Fibroblast of skin of back (primary cell): ENCODE measurements around the gene HOXA7.
A peak's percentile ranks its signal among the peaks of the same experiment; 100 is the strongest.

ENCODE experiments used
- DNase-seq: peaks from one replicate; pipeline ENCODE4 v3.0.0-alpha.2; 2013

HOXA7 gene

DNA sequence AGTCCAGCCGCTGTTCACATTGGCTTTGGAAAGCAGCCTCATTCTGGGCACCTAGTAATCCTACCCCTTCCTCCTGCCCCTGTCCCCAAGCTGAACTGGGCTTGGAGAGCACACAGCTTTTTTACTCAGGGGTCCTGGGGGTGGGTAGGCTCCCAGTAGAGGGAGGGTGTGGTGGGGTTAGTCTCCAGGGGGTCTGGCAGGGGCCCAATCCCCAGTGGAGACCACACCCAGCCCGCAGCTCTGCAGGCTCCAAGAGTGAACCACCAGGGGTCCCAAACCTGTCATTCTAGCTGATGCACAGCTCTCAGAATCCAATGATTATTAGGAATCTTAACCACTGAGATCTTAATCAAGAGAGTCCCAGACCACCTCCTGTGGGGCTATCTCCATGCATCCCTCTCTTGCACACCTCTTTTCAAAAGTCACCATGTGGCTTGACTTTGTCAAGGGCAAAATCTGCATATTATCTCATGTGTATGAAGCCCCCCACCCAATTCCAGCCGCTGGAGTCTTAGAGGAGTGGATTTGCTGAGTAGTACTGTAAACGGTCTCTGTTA, 25.9 kb upstream of the HOXA7 start:
- no peak for DNase-seq

DNA sequence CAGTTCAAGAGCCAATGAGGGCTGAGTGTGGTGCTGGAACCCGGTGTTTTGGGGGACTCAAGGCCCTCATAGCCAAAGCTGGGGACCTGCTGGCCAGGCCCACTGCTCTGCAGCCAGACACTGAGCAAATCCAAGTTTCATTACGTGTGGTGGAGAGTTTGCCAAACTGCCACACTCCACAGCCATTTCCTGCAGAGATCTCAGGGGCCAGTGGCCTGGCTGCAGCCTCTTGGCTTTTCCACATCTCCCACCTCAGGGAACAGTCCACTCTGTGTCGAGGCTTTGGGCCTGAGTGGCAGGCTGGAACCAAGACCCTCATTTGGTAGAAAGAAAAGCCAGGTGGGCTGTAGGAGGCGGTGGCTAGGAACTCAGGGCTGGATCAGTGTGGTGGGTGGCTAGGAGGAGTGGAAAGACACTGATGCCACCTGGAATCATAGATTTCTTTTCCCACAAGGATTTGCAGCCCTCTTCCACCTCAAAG, 25.4 kb upstream of the HOXA7 start:
- no peak for DNase-seq

DNA sequence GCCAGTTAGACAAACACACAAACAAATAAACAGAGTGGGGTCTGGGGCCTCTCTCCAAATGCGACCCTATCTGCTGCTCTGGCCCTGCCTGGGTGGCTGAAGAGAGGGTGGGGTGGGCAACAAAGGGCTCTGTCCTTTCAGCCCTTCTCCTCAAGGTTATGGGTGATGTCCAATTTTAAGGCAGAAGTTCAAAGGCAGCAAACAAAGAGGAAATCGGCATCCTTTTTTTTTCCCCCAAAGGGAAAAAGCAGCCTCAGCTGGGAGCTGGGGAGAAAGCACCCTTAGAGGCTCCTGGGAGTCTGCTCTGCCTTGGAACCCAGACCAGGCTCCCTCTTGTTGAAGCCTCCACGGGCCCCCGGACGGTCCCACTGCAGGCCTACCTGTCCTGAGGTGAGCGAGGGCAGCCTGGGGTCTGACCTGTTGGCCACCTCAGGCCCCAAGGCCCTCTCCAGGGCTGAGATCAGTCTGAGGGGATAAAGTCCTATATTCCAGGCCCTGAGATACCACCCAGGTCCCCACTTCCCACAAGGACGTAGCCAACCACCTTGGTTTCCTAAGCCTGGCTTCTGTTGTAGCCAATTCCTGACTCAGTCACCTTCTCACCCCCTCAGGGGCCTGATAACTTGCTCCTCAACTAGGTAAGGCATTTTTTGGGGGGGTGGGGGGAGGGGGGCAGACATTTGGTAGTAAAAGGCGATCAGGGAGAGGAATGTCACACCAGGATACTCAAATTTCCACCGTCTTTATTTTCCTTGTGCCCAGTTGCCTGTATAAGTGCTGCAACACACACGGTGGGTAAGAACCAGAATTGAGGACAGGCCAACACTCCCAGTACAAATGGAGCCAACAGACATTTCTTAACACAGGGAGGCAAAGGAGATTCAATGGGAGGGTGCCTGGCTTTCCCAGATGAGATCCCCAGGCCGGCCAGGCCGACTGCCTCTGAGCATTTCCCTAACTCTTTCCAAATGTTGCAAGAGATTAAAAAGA, 24.3 kb upstream of the HOXA7 start:
- no peak for DNase-seq

- peak; percentile 43 for DNase-seq
Measured at GRCh38 chr7:27179503-27180430, 23.3 kb upstream of the HOXA7 start.

GRCh38 chr7:27179030-27179429, 22.6 kb upstream of the HOXA7 start:
- no peak for DNase-seq

GRCh38 chr7:27178366-27178765, 21.9 kb upstream of the HOXA7 start:
- DNase-seq, result no peak

- DNase-seq, result no peak
Measured at GRCh38 chr7:27177795-27178320, 21.4 kb upstream of the HOXA7 start.

DNA sequence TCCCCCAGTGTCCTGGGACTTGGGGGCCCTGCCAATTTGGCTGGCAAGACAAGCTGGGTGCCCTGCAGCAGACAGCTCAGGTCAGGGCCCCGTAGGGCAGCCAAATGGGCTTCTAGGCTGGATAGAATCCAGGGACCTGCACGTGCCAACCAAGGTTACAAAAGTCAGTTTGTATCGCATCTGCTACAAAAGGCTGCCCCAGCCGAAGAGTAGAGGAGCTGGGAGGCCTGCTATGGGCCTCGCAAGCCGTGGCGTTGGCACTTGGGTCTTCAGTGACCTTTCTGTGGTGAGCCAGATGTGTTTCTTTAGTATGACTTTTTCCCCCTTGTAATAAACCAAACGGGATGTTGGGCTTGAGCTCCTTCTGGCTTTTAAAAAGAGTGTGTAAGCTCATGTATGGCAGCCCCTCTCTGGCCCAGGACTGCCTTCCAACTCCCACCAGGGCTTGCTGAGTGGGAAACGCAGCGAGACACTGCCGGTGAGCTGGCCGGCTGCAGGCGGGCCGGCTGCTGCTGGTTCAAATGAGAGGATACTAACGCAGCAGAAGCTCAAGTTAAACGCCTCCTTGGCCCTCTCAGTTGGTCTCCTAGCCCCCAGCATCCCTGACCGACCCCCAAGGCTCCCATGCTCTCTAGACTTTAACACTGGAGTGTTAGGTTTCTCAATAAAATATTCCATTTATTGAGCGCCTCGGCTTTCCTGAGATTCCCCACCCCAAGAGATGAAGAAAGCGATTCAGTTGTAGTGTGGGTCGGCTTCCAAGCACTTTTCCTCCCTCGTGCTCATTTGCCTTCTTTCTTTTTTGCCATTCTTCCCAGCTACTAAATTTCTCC, 20.7 kb upstream of the HOXA7 start:
- DNase-seq, result no peak

GRCh38 chr7:27176524-27176845, 20.0 kb upstream of the HOXA7 start:
- DNase-seq, result no peak

DNA sequence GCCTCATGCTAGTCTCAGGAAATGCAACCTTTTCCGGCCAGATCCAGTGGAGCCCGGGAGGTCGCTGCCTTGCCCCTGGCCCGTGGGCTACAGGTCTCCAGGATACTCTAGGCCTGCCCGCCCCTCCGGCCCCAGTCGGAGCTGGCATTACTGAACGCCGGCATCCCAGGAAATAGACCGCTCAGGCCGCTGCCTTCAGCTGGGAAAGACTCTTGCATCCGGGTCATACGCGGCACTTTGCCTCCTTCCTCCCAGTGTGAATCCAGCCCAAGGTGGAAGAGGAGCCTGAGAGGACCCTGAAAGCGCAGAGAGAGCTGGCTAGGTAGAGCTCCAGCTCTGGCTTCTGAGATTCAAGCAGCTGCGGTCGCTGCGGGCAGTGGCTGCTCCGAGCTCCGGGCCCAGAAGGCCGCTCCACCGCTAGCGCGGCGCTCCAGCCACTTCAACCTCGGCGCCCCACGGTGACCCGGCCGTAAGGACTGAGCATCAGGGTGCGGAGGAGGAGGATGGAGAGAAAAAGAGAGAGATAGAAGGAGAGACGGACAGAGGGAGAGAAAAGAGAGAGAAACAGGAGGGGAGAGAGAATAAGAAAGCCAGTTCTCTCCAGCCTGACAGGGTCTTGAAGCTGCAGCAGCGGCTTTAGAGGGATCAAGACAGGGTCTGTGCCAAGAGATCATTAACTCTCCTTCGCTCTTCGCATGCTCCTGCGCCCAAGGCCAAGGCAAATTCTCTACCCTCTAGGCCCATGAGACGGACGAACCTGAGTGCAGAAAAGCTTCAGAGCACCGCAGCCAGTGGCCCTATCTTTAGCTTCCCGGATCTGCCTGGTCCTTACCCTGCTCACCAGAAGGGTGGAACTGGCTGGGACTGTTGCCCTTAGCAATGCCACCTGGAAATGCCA, 19.4 kb upstream of the HOXA7 start:
- DNase-seq, result no peak

DNA sequence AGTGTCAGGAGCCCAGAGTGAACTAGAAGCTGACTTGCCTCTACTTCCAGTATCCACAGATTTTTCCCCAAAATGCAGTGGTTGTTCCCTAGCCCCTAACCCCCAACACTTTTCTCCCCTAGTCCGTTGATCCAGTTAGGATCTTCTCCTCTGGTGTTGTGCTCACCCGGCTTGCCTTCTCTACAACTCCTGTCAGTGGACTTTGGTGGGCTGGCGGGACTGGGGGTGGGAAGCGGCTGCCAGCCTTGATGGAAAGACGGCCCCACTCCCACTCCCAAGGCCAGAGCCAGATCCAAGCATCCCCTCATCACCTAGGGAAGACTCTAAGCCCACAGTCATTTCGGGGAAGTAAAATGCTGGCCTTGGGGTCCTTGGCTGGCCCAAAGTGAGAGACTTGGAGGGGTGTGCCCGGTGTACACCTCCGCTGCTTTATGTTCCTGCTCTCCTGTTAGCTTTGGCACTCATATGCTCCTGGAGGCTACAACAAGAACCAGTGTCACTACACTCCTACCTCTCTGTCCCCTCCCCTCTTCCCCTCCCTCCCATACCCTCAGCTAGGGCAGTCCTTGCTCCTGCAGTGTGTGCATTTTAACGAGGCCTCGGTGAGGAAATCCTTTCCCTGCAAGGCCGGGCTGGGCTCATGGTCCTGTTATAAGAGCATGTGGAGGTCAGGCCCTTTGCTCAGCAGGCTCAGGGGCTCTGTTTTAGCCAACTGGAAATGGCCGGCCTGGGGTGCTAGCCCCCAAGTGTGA, 18.6 kb upstream of the HOXA7 start:
- no peak for DNase-seq

DNA sequence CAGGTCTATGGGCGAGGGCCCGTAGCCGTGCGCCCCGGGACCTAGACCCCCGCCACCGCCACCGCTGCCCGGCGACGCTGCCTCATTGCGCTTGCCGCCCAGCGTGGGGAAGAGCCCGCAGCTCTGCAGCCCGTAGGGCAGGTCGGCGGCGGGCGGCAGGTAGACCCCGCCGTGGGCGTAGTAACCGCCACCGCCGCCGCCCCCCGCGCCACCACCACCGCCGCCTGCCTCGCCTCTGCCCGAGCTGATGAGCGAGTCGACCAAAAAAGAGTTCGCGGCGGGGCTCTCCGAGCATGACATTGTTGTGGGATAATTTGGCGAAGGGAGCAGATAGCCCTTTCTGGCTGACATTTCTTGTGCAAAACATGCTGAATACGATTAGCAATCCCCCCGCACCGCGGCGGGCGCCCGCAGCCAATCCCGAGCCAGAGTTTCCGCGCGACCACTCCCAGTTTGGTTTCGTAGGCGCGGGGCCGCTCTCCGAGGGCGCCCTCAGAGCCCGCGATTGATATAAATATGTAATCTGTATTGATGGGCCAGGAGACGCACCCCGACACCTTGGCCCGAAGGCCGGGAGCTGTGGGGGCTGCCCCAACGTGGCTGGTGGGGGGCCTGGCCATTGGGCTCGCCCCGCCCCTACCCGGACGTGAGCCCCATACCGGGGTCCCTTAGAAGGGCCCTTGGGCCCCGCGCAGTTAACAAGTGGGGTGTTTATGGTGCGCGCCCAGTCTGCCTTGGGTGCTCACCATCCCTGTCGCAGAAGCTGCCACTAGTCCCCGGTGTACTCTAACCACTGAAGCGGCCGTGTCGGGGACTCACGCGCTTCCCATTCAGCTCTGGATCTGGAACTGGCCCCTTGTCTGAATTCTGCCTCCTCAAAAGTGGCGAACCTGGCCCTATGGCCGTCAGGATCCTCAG, 17.7 kb upstream of the HOXA7 start, which contains the start of gene HOXA10:
HOXA10 (minus strand) TSS at position 365 of the 918 bp plus-strand sequence; CDS start at position 351, 14 bp downstream.
- no peak for DNase-seq

- no peak for DNase-seq
Measured at GRCh38 chr7:27173511-27173955, 17.1 kb upstream of the HOXA7 start.

DNA sequence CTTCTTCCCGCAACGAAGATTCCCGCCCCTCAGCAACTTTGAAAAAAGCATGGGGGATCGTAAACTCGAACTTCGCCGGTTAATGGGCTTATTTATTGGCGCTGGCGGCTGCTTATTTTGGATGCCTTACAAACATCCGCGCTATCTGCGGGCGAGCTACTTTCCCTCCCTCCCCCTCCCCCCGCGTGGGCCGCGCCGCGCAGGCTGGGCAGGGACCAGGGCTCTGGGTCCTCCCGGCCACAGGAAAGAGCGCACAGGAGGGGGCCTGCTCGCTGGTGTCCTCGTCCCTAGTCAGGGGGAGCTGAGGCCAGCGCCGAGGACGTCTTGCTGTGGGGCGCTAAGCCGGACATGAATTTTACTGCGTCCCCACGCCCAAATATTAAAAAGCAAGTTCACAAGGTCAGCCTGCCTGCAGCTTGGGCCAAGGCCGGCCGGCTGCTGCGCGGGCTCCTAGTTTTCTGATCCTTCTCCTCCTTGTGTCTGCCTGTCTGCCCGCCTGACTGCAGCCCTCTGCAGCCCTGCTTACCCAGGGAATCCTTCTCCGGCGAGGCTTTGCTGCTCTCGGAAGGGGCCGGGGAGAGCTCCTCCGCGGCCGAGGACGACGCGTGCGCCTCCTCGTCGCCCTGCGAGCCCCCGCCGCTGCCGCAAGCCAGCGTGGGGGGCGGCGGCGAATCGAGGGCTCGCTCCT, 16.5 kb upstream of the HOXA7 start:
- no peak for DNase-seq

DNA sequence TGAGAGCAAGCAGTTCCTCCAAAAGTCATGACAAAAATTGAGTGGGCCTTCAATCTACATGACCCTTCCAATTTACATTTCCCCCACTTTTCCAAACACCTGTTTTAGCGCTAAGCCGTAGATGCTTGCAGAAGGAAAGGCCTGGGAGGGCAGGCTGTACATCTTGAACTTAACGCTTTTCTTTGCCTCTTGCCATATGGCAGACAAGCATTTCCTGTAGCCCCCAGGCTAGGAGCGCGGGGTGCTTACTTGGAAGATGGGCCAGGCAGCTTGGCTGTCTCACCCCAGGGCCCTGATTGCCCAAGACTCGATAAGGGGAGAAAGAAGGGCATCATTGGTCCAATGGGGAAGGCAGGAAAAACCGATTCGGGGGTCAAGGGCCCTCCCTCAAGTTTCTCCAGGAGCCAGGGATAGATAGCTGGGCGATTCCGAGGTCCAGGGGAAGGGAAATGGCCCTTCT, 15.9 kb upstream of the HOXA7 start:
- no peak for DNase-seq

DNA sequence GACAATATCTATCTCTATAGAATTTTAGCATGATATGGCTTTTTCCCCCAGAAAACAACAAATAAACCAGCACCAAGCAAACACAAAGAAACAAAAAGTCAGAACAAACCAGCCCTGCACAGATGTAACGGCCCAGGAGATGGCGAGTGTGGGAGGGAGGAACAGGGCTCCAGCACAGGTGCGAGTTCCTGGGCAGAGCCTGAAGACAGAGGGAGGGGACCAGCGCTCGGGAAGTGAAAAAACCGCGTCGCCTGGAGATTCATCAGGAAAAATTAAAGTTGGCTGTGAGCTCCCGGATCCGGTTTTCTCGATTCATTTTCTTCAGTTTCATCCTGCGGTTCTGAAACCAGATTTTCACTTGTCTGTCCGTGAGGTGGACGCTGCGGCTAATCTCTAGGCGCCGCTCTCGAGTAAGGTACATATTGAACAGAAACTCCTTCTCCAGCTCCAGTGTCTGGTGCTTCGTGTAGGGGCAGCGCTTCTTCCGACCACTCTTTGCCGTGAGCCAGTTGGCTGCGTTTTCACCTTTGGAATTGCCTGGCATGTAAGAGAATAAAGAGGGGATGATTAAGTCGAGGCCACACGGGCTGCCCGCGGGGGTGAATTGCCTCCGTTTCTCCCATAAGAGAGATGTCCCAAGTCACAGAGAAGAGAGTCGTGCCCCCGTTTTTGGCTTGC, 15.3 kb upstream of the HOXA7 start:
- DNase-seq, result no peak

DNA sequence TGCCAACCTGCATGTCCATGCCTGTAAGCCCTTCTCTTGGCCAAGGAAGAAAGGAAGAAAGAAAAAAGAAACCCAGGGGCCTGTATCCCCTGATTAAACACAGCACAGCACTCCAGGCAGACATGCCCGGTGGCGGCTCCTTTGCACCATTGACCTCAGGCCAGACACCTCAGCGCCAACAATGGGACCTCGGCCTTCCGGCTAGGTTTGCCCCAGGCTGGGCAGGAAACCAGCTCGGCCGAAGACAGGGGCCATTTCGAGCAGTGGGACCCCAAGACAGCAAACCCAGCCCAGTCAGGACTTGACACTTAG, 14.8 kb upstream of the HOXA7 start:
- no peak for DNase-seq
